ENCODE data around the gene MAZ.

DNA sequence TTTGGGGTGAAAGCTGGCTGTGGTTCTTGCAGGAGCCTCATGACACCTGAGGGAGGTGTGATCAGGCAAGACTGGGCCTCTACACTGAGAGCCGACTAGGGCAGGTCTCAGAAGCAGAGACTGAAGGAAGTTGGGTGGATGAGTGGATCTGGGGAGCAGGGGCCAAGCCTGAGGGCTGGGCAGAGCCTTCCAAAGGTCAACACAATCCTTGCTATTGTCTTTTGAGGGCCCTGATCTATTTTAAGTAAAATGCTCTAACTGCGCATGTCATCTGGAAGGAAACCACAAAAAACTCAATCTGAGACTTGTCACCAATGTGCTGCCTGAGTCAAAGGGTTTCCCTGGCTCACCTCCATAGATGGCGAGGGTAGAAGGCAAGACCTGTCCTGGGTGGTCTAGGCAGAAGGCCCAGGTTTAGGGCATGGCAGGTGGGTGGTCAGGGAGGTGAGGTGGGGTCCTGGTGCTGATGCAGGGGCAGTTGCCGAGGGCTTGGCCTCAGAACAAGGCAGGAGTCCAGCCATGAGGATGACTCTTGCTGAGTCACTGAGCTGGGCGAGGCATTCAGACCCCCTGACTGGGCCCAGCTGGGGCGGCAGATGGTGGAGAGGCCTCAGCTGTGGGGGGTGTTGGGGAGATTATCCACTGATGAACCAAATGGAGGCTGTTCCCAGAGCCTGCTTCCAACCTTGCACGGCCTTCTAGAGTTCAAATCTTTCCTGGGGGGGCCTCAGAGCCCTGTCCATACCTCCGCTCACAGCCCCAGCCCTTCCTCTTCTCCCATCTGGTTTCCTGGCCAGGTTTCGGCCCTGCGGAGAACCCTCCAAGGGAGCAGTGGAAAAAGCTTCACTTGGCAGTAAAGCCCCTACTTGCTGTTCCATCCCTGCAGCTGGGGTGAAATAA lies 19.1 kb downstream of the MAZ start:
- TF ChIP-seq POLR2A (IDR thresholded peaks at IDR 0.05; ENCODE audit: low read length) (no peak), GATA1 (IDR thresholded peaks at IDR 0.05; ENCODE audit: low read depth, low read length) (no peak)

All from erythroblast (primary cell).